ENCODE data around the gene SSRP1.

SSRP1 gene

DNA sequence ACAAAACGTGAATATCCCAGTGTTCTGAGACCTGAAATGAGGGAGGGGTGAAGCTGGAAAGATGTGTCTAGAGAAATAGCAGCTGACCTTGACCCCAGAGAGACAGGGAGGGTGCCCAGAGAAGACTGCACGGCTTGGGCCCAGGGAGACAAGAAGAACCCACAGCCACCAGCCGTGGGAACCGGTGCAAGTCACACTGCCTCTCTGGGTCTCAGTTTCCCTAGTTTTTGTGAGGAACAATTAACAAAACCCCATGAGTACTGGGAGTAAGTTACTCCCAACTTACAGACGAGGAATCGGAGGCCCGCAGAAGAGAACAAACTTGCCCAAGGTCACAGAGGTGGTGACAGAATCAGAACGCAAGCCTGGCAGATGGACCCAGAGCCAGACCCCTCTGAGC, 30.2 kb downstream of the SSRP1 start:
- TF ChIP-seq, protein P1, sequence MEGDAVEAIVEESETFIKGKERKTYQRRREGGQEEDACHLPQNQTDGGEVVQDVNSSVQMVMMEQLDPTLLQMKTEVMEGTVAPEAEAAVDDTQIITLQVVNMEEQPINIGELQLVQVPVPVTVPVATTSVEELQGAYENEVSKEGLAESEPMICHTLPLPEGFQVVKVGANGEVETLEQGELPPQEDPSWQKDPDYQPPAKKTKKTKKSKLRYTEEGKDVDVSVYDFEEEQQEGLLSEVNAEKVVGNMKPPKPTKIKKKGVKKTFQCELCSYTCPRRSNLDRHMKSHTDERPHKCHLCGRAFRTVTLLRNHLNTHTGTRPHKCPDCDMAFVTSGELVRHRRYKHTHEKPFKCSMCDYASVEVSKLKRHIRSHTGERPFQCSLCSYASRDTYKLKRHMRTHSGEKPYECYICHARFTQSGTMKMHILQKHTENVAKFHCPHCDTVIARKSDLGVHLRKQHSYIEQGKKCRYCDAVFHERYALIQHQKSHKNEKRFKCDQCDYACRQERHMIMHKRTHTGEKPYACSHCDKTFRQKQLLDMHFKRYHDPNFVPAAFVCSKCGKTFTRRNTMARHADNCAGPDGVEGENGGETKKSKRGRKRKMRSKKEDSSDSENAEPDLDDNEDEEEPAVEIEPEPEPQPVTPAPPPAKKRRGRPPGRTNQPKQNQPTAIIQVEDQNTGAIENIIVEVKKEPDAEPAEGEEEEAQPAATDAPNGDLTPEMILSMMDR (IDR thresholded peaks at IDR 0.05): no peak

DNA sequence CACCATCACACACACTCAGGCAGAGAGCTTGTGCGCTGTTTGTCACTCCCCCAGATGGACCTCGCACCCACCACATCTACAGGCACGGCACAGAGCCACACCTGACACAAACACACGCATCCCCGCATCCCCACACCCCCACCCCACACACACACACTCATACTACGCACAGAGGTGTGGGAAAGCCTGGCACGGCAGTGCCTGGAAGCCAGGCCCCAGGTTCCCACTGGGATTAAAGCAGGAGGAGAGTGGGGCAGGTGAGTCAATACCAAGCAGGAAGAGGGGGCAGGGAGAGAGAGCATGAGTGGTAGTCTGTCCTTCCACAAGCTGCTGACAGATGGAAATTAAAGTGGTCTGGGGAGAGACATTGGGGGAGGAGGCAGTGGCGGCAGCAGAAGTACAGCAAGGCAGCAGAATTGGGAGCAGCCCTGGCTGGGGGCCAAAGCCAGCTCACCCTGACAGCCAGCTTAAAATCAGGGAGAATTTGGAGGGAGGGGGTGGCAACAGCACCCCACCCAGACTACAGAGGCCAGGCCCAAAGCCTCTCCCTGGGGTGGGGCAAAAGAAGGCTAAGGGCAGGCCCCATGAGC, 31.6 kb downstream of the SSRP1 start:
- TF ChIP-seq, protein P1 (IDR thresholded peaks at IDR 0.05): no peak

DNA sequence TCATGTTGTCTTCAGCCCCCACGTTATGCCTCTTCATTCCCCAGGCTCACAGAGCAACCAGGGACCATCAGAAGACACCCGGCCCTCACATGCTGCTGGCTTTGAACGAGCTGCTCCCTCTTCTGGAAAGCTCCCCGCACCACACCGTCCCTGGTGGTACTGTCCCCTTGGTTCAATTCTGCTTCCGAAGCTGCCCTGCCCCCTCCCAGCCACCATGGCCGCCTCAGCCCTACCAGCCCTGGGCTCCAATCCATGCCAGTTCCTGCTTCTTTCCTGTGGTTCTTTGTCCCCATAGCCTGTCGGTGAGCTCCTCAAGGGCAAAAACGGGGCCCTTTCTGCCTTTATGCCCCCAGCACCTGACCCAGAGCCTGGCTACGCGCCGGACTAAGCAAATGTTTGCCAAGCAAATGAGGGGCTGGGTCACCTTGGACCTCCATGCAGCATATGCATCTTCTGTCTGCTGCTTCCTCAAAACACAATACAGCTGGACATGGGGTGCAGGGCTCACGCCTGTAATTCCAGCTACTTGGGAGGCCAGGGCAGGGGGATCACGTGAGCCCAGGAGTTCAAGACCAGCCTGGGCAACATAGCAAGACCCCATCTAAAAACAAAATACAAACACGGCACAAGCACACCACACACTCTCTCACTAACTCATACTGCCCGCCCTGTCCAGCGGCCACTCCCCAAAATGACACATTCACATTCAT, 32.3 kb downstream of the SSRP1 start:
- TF ChIP-seq, protein P1 (IDR thresholded peaks at IDR 0.05): no peak

DNA sequence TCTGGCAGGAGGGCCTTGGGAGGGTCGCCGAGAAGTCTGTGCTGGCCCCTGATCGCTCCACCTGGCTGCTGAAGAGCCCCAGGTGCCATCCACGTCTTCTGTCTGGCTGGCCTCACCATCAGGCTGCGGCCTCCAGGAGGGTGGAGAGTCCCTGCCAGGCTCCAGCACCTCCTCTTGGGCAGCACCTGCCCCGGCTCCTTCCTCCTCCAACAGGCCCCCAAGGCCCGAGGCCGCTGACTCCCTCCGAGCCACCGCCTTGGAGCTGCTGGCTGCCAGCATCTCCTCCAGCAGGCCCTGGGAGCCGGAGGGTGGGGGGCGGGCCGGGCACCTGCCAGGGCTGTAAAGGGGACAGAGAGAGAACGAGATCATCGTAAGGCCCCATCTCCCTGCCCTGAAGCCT, 33.2 kb downstream of the SSRP1 start:
- TF ChIP-seq, protein P1 (IDR thresholded peaks at IDR 0.05): no peak

DNA sequence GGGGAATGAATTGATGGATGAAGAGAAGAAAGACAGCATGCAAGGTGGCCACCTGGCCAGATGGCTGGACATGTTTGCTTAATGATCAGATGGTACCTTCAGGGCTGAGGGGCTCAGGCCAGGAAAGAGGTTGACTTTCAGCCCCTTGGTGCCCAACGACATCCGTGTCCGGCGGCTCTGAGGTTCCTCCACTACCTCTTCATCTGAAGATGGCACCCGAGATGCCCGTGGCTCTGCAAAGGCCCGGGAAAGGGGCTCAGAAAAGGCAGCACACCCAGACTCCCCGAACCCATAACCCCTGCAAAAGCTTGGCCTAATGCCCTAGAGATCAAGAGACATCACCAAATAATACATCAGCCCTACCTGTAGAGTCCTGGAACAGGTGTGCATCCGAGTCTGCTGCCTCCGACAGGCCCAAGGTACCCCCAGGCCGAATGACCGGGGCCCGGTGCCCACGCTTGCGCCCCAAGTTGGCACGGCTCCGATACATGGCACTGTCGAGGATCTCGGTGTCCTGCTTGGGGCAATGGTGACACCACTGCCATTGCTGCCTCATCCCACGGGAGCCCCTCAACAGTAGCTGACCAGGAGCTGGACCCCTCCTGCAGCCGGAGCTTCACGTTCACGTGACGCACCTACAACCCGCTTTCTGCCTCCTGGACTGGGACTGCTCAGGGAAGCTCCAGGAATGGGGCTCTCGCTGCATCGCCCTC, 33.8 kb downstream of the SSRP1 start:
- TF ChIP-seq, protein P1 (IDR thresholded peaks at IDR 0.05): no peak

DNA sequence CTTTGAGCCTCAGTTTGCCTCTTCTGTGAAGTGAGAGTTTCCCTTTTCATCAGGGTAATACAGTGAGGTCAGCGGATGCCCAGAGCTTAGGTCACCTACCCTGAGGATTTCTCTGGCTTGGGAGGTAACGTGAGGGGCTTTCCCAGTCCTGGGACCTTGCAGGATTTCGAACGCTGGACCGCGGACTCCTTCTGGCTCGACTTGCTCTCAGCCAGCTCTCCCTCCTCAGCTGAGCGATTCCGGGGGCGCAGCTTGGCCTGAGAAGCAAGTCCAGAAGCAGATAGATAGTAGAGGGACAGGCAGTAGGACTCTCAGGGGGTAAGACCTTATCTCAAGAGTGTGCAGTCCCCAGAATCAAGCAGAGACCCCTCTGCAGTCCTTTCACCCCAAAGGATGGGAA, 34.9 kb downstream of the SSRP1 start:
- TF ChIP-seq, protein P1 (IDR thresholded peaks at IDR 0.05): no peak

DNA sequence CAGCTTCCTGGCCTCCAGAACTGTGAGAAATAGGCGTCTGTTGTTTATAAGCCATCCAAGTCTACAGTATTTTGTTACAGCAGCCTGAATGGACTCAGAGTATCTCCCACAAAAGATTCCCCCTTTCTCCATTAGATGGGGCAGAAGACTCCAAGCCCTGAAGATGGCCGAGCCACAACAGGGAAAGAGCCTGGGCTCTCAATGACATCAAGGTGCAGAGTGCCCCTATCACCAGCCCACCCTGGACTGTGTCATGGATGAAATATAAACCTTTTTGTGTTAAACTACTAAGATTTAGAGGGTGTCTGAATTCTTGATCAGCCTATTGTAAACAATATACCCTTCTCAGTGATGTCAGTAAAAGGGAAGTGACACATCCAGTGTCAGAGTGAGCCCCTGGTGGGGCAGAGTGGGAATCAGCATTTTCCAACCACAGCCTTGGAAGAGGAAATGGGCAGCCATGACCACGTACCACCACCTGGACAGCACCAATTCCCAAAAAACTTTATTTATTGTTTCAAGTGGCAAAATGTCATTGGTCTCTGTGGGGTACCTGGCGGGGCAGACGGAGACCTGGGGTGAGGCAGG, 36.4 kb downstream of the SSRP1 start:
- TF ChIP-seq, protein P1 (IDR thresholded peaks at IDR 0.05): no peak

Measured in LNCAP (cell line).